D341Med (cell line): ENCODE data around the gene LPP.

Experiments
- DNase-seq: peaks from one replicate; pipeline ENCODE4 v3.0.0; 2012; ENCODE audit warnings: low spot score

LPP gene

DNA sequence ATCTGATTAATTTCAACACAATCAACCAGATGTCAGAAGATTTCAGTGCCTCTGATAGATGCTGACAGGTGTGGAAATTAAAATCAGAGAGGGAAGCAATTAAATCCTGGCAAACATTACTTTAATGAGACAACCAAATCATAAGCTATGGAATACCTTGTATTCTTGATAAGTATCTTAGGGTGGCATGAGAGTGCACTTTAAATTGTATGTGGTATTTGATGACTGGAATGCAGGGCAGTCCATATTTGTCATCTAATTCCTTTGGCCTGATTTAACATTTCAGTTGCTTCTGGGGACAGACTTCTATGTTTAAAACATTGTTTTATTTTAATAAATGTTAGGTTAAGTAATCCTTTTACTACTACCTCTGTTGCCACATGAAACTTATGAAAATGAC lies 184.1 kb downstream of the LPP start:
- no peak for DNase-seq

DNA sequence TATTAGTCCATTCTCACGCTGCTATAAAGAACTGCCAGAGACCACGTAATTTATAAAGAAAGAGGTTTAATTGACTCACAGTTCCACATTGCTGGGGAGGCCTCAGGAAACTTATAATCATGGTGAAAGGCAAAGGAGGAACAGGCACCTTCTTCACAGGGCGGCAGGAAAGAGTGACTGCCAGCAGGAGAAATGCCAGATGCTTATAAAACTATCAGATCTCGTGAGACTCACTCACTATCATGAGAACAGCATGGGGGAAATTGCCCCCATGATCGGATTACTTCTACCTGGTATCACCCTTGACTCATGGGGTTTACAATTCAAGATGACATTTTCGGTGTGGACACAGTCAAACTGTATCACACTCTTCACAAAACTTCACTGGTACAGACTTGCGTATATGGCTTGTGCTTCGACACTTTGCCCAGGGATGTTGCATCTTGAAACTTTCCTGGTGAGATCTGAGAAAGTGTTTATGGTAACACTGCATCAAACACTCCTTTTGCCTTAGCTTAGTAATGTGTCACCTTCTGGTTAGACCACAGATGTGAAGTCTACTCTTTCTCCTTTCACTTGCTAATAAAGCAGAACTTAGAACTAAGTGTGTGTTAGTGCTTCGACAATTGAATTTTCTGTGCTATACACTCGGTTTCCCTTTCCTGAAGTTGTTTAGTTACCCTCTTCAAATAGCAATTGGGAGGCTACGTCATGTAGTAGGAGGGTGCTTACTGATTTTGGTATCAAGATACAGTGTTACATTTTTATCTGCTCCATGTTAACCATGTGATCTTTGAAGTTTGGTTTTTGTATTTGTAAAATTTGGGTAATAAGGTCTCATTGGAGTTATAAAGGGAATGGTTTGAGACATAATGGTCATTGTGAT lies 185.7 kb downstream of the LPP start:
- no peak for DNase-seq

DNA sequence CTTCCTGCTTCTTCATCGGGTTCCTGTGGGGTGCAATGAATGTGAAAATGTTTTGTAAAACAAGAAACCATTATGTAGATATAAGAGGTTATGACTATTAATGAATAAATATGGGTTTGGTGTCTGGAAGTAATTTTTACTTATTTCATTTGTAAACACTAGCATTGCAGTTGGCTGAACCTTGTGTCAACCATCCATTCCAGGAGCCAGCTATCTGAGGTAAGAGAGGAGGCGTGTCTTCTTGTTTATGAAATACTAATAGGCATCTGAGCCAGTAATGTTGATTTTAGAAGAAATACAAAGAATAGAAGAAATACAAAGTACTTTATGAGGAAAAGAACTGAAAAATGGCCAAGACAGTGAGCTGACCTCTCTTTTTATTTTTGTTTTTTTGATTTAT lies 187.5 kb downstream of the LPP start:
- DNase-seq: no peak

DNA sequence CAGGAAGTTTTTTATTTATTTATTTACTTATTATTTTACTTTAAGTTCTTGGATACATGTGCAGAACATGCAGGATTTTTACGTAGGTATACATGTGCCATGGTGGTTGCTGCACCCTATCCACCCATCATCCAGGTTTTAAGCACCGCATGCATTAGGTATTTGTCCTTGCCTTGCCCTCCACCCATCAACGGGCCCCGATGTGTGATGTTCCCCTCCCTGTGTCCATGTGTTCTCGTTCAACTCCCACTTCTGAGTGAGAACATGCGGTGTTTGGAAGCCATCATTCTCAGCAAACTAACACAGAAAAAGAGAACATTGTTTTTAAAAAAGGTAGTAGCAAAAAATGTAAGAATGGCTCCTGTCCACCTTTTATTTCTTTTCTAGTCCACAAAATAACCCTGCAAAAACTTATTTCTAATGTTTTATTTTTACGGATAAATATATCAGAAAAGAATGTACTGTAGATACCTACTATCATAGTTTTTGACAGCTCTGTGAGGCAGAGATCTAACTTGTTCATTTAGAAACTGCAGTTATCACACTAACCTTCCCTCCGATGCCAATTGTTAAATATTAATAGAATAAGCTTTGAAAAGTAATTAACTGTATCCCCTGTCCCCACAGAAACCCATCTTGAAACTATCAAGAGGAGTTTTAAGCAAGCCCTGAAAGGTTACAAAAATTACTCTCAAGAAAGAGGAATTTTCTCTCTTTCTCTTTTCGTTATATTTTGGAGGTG lies 189.2 kb downstream of the LPP start:
- no peak for DNase-seq

DNA sequence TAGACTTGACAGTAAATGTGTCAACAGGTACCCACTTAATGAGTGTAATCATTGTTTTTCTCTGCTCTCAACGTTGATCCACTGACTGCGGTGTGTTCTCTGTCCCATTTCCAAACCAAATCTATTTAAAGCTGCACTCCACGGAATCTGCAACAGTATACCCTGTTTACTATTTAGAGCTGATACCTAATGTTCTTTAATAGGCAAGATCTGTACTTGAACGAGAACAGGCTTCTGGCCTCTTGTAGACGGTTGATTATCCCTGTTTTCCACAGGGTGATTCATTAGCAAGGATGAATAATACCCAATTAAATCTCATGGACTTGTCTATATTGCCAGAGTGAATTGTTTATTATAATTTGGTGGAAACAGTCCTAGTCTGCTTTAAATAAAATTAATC lies 189.9 kb downstream of the LPP start:
- DNase-seq: no peak

DNA sequence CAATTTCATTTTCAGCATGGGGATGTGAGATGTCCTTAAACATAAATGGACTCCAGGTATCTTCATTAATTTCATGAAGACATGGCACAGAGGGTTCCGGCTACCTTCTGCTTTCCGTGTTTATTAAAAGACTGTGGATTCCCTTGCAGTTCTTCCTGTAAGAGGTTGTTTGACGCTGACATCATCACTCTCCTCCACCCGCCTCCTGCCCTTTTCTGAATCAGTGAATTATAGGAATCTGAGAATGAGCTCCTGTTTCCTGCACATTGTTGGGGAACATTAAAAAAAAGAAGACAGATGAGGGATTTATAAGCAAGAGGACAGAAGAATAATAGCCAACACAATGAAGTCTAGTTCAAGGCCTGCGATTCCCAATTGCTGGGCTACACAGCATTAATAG lies 191.3 kb downstream of the LPP start:
- DNase-seq: no peak

DNA sequence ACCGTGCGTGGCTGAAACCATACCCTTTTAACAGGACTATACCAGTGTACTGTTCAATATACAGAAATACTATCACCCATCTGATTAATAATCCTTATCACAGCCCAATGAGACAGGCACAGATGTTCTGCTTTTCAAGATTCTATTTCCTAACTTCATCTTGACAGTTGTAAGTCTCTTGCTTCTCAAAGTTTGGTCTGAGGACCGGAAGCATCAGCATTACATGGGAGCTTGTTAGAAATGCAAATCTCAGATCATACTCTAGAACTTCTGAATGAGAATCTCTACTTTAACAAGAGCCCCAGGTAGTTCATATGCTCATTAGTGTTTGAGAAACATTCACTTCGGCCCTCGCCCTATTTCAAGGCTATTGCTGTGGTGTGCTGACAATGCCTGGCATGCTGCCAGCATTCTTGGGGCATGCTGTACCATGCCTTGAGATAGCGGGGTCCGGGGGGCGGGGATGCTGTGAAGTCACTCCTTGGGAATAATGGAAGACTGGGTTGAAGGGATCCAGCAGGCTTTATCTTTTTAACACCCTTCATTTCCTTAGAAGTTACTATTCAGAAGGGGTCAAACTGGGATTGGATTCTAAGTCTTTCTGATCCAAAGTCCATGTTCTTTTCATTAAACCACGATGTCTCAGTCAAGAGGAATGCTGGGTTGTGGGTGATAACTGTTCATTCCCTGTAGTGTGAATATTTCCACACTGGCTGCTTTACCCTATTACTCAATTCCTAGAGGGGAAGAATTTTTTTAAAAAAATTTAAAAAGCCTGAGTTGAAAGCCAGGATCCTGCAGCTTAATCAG lies 194.7 kb downstream of the LPP start:
- no peak for DNase-seq

DNA sequence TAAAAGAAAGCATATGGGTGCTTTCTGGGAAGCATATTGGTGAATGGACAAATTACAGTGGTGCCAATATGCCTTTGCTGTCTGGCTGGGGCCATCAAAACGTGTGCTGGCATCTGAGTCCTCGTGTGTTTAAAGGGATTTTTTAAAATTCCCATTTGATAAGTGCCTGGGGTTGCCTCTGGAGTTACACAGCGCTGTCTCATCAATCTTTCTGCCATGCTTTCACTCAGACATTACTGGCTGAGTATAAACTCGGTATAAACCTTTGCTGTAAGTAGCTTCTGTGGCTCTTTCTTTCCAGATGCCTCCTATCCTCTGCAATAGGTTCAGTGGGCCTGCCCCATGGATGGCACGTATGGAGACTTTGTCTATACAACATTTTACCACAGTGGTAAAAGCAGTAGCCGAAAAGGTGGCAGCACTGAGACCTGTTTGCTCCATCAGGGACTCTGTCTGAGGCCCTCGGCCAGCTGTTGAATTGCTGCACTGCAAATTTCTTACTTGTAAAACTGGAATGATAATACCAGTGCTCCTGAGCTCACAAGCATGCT lies 195.5 kb downstream of the LPP start:
- no peak for DNase-seq

DNA sequence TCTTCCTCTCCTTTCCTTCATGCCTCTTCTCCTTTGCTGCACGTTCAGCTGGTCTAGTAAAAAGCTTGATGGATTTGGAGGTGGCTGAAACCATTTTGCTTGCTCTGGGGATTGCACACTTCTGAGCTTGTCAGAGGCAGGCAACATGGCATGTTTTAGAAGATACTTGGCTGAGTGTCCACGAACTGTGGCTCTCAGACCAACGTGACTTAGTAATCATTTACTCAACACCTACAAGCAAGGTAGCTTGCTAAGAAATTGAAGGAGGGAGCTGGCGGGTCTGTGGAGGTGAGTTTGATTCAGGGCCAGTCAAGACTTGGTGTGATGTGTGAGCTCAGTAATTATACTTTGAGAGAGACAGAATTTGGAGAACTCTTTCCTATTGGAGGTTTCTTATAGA lies 196.0 kb downstream of the LPP start:
- DNase-seq: no peak

DNA sequence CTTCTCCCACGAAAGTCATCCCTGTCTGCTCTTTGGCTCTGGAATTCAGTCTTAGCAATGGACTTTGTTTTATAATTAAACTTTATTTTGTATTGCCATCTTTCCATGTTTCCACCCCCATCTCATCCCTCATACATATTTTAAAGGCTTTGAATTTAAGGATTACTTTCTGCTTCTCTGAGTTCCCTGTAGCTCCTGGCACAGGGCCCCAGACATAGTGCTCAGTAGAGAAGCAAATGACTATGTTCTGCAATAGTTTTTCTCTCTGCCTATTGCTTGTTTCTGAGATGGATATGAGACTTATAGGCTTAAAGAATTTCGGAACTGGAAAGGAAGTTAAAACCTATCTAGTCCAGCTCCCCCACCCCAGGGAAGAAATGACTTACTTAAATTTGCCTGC lies 197.0 kb downstream of the LPP start:
- DNase-seq: no peak

DNA sequence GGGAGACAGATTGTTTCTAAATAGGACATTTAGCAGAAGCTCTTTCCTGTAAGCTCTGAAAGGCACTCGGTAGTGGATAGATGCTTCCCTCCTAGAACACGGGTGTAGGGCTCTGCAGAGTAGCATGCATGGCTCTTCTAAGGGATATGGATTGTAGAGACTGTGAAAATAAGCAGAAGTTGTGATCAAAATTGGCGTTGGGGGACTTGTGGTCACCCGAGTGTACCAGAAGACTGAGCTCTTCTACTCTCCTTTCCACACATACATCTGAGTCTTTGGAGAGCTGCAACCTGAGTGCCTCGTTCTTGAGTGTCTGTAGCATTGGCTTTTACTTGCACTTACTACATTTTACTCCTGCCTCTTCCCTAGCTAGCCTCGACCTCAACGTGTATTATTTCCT lies 197.7 kb downstream of the LPP start:
- DNase-seq: no peak

DNA sequence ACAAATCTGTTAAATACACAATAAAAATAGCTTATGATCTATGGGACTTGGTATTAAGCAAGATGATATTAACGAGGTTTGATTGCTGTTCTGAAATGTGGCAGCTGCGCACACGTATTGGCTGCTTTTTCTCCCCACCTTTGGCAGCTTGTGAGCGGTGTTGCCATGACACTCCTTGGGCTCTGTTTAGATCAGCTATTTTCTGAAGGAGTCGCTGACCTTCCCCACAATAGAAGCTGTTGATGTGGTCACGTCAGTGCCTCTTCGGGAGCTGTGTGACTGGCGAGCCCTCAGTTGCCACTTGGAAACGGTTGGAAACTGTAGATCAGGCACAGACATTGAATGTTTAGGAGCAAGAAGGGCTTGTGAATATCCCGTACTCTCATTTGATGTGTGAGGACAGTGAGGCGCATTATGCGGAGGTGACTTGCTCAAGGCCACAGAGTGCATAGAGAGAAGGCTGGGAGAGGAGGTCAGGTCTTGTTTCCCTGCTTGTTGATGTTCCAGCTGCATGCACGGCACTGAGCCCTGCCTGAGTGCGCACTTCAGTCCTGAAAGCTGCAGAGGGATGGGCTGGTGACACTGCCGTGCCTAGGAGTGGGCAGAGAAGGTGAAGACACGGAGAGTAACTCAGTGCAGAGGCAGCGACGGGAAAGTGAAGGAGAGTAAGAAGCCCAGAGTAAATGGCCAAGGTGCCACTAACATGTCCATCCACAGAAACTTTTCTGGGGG lies 198.4 kb downstream of the LPP start:
- DNase-seq: no peak

DNA sequence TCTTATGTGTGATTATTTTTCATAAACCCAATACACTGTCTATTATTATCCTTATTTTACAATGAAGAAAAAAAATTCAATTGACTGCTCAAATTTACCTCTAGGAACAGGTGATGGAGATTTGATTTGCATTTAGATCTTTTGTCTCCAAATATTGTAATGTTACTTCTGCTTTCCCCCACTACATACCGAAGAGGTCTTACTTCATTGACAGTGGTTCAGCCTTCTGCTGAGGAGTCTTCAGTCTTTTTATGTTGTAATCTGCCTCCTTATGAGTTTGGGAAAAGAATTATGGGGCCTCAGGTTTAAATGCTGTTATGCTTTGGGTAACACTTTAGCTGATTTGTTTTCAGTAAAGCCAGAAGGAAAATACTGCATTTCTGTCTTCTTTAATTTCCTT lies 199.5 kb downstream of the LPP start:
- no peak for DNase-seq

DNA sequence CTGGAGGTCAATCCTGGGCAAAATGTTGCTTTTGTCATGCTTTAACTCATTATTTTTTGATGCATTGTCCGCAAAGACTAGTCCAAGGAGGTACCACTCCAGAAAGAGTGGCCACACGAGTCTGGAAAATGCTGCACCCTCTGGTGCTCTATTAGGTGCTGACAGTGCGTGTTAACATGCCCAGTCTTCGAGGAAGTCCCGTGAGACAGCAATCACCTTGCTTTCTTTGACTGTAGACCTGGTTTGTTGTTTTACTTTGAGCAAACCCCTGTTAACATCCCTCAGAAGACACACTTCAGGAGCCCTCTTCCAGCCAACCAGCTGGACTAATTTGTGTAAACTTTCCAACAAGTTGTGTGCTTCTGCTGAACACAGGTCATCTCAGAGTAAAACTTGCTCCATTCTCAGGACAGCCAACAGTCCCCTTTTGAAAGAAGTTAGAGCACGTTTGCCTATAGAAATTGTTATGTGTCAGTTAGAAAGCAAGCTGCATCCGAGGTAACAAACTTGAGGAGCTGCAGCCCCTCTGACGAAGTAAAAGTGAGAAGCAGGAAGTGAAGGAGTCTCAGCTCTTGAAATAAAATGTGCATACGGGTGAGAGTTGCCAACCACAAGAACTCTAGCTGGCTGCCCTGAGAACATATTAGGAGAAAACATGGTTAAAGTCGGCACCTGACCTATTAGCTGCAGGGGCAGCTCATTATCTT lies 205.0 kb downstream of the LPP start:
- DNase-seq: no peak

DNA sequence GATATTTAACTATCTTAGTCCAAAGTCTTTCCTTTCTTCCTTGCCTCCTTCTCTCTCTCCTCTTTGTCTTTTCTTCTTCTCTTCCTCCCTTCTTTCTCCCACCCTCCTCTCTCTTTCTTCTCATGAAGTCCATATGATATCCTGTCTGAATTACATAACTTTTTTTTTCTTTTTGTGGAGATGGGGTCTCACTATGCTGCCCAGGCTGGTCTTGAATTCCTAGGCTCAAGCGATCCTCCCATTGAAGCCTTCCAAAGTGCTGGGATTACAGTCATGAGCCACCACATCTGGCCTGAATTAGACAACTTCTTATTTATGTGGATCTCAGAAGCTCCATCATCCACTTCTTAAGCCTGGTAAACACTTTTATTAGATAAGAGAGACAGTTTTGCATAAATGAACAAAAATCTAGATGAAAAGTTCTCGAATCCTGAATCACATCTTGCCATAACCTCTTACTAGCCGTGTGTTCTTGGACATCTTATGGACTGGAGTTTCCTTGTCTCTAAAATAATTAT lies 206.5 kb downstream of the LPP start:
- DNase-seq: no peak

DNA sequence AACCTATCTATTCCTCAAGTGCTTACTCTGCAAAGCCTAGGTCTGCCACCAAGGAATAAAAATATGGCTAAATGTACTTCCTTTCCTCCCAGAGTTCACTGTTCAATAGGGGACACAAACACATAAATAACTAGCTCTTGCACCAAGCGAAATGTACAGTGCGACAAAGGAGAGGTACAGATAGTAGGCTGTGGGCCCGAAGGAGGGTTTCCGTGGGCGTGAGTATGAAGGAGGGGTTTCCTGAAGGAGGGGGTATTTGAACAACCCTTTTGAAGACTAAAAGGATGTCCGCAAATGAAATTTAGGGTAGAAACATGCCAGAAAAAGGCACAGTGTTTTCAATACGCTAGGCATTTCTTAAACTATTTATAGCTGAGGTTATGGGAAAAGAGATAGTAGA lies 207.9 kb downstream of the LPP start:
- no peak for DNase-seq

DNA sequence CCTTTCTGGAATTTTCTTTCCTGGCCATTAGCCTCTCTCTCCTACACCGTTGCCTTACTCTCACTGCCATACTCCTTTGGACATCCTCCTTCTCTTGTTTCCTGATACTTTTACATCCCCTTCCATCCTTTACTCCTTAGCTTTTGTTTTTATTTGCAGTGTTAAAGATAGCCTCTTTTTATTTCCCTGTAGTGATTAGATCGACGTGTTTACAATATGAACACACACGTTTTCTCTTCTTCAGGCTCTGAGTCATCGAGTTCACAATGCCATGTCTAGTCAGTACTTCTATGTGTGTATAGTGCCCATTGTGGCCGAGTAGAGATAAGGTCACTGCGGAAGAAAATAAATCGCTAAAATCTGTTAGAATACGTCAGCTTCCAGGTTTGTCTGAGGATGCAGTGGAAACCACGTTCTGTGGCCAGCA lies 208.5 kb downstream of the LPP start:
- no peak for DNase-seq

DNA sequence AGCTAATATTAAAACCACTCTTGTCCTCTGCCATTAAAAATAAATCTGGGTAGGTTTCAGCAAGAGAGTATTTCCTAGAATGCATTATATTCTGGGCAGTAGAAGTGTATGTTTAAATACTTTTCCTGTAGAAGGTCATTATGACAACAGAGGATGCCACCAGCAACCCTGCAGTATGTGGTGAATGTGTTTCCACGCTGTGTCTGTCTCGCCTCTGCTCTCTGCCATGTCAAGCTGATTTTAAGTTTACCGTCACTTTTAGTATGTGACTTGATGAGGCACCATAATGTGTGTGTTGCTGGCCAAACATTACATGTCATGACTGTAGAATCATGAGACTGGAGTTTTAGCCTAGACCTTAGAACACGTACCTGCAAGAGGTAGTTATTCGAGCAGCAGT lies 211.2 kb downstream of the LPP start:
- no peak for DNase-seq

DNA sequence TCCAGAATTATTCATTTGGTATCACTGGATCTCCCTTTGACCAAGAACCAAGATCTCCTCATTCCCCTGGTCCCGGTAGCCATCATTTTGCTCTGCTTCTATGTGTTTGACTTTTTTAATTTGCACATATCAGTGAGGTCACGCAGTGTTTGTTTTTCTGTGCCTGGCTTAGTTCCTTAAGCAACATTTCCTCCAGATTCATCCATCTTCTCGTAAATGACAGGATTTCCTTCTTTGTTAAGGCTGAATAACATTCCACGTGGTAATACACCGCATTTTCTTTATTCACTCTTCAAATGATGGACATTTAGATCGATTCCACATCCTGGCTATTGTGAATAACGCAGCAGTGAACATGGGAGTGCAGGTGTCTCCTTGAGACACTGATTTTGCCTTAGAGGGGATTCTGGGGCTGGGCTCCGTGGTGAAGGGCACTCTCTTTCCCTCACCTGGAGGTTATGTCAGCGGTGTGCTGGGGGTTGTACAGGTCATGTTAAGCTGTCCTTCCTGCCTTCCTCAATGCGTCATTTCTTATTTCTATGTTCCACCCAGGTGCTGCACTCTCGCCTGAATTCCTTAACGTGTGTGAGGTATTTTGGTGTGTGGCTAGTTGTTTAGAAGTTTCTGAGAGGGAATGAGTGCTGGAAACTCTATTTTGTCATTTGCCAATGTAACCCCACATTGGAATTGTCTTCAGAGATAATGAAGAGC lies 212.2 kb downstream of the LPP start:
- no peak for DNase-seq

DNA sequence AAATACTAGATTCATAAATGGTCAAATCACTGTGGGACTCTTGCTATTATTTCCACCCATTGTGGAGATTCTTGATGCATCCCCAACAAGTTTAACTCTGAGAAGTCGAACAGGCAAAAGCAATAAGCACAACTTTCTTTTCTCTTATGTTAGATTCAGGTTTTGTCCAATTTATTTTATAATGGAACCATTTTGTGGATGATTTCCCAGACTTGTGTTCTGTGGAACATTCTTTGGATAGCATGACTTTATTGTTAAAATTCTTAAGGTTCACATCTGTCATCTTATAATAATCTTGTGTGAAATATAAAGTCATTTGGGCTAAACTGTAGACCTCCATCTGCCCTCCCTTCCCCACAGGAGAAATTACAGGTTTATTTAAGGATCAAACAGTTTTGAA lies 213.7 kb downstream of the LPP start:
- DNase-seq: no peak
